C1 segment of cervical spinal cord (tissue), 14 donors: ENCODE results near the gene FAM118A.
"Not testable (repeated sequence)": the region's sequence is repeated elsewhere in the genome, so short reads cannot be mapped to it uniquely, and the experiment has no call there.

ENCODE experiments used
- DNase-seq, 14 donors: peaks; one replicate each; lab custom pipeline; 2025; lab: John Stamatoyannopoulos, UW

FAM118A gene

DNA sequence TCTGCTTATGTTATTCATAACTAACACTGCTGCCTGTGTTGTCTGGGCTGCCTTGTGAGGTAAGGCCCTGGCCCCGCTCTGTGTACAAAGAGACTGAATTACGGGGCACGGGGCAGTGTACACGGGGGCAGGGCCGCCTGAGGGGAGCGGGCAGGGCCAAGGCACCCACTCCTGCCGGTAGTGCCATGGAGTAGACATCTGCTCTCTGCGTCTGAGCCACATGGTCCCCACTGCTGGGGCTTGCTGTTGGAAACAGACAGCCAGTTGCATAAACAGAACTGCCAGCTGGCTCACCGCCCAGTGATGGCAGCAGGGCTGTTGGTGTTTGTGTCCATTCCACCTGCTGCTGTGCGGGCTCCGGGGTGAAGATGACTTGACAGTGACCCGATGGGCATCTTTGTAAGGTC lies 19.8 kb downstream of the FAM118A start:
- DNase-seq, result peak in 12 of 14 donors; percentile 24 to 80 (median 63)

DNA sequence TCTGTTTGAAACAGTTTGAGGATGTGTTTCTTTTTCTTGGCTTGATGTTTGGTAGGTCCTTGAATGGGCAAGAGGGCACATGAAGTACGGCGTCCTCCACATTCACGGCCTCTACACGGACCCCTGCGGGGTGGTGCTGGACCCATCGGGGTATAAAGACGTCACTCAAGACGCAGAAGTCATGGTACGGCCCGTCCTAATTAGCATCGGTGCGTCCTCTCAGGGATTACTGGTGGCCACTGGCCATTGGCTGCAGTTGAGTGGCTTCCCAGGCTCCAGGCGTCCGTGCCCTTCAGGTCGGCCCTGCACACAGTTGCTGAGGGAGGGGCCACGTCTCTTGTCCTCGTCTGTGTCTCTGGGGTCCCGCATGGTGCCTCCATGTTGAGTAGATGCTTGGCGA lies 20.8 kb downstream of the FAM118A start:
- no peak for DNase-seq

GRCh38 chr22:45331486-45331885 lies 21.8 kb downstream of the FAM118A start:
- no peak for DNase-seq

GRCh38 chr22:45332001-45332400 lies 22.3 kb downstream of the FAM118A start:
- DNase-seq, result no peak

DNA sequence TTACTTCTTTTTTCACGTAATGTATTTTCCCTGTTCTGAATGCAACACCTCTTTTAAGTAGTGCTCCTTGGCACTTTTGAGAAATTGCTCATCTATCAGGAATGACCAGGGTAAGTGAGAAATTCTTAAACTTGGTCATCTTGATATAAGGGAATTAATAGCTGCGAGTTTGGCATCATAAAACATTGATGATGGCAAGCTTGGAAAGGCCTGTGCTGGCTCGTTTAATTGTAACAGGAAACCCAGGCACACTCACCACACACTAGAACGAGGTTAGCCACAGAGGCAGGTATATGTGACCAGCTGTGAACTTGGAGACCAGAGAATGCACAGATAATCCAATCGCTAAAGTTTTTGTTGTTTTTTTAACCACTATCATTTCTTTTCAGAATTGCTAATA lies 24.3 kb downstream of the FAM118A start:
- DNase-seq, result no peak

DNA sequence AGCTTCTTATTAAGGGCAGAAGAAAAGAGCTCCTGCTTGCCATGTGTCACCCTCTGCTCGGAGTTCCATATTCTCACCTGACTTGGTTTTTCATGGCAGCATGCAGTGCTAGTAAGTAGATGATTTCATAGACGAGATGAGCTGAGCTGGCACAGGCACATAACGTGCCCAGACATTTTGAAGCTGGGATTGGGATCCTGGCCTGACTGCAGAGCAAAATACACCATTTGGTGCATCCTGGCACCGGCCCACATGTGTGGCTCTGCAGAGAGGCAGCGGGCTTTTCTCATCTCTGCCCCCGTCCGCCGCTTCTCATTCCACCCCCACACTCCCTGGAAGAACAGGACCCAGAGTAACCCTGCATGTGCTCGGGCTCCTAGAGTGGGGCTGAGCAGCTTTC lies 24.8 kb downstream of the FAM118A start:
- DNase-seq, result peak in 2 of 14 donors; percentile 63 to 91

DNA sequence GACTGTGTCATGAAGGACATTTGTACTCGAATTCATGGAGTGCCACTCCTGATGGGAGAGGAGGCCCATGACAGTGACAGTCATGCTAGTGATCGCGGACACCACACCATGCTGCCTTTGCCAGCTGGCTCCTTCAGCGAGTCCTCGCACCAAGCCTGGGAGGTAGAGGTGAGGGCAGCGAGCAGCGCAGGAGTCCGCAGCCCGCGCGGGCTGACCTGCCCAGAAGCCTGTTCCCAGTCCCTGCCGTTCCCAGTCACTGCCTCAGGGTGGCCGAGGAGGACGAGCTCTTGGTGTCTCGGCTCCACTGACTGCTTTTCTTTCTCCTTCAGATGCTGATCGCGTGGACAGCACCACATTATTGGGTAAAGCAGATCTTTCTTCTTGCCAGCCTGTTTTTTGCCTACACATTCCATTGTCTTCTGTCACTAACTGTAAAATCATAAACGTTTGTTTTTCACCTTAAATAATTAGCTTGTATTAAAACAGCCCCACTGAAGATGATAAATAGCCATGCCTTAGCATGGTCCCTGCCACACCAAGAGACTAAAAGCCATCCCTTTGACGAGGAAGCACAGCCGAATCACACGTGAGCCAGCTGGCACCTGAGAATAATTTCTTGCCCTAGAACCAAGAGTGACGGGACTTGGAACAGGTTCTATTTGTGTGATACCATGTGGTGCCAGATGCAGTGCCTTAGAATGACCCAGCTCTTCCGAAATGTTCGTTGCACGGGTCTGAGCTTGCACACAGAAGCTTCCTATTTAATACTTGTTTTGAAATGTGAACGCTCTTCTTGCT lies 25.5 kb downstream of the FAM118A start:
- peak in 4 of 14 donors; percentile 13 to 91 (median 50) for DNase-seq

GRCh38 chr22:45335854-45336522 lies 26.3 kb downstream of the FAM118A start:
- peak in 1 of 14 donors; percentile 39 for DNase-seq

- DNase-seq, result peak in 8 of 14 donors; percentile 9 to 65 (median 36)
These were observed 27.3 kb downstream of the FAM118A start for GRCh38 chr22:45336971-45337431.

DNA sequence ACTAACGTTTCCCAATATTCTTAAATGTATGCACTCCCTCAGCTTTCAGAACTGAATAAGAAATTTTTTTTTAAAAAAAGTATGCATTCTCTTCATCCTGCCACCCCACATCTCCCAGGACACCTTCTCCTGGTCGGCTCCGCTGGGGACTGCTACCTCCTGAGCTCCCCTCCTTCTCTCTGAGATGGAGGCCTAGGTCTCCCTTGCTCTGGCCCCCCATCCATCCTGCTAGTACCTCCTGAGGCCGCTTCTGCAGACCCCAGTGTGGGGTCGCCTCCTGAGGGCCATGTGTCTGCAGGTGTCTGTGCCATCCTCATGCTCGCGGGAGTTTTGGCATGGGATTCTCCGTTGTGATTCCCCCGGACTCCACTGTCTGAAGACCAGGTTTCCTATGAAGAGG lies 27.8 kb downstream of the FAM118A start:
- DNase-seq, result no peak

DNA sequence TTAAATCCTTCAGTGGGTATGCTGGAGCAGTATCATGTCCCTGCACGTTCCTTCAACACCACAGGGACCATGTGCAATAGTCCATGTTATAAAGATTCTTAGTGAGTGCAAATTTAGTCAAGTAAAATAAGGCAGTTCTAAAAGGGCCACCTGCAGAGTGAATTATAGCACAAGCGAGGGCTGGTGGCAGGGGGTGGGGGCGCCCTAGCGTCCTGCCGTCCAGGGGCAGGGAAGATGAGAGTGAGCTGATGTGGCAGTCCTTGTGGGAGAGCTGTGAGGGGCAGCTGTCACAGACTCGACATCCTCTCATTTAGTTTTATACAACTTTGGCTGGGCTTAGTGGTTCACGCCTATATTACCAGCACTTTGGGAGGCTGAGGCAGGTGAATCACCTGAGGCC lies 29.1 kb downstream of the FAM118A start:
- no peak for DNase-seq

DNA sequence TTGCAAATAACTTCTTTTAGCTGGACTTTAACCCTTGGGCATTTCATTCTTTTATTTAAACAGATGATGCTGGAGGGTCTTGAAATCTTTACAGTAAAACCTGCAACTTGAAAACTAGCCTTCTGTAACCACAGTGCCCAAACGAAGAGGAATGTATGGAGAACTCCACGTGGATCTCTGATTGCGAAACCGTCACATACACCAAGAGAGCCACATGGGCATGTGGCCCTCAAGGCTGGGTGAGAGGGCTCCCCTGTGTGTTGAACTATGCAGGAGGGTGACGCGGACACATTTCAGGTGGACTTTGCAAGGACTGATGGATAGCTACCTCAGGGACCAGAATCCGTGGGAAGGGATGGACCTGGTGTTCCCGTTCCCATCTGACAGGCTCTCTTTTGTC lies 30.6 kb downstream of the FAM118A start:
- DNase-seq, result no peak

GRCh38 chr22:45341498-45341897 lies 31.8 kb downstream of the FAM118A start:
- DNase-seq, result no peak

DNA sequence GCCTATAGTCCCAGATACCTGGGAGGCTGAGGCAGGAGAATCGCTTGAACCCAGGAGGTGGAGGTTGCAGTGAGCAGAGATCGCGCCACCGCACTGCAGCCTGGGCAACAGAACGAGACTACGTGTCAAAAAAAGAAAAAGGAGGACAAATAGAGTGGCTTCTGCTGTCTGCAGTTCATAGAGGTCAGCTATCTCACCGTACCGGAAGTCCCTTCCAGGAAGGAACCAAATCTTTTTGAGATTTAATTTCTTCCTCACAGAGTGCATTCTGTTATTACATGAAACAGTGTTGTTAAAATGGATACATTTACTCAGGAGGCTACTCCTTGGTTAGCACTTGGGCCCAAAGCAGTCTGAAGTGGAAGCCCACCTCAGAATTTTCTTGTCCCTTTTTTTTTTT lies 33.4 kb downstream of the FAM118A start:
- no peak for DNase-seq

- no peak for DNase-seq
These were observed 34.6 kb downstream of the FAM118A start for GRCh38 chr22:45344334-45344733.

DNA sequence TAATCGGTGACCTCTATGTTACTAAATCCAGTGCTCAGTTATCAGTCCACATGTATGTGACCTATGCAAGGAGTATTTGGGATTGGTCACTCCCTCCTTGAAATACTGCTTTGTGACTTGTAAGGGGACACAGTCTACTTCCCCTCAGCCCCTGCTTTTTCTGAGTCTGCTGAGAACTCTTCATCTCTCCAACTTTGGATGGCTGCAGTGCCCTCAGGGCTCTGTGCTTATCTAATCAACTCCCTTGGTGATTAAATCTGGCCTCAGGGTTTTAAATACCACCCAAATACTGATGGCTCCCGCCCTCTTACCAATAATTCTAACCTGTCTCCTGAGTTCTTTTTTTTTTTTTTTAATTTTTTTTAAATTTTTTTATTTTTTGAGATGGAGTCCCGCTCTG lies 40.2 kb downstream of the FAM118A start:
- no peak for DNase-seq

- DNase-seq, result no peak
These were observed 42.2 kb downstream of the FAM118A start for GRCh38 chr22:45351956-45352355.

- not testable (repeated sequence) for DNase-seq
These were observed 43.0 kb downstream of the FAM118A start for GRCh38 chr22:45352757-45353156.

DNA sequence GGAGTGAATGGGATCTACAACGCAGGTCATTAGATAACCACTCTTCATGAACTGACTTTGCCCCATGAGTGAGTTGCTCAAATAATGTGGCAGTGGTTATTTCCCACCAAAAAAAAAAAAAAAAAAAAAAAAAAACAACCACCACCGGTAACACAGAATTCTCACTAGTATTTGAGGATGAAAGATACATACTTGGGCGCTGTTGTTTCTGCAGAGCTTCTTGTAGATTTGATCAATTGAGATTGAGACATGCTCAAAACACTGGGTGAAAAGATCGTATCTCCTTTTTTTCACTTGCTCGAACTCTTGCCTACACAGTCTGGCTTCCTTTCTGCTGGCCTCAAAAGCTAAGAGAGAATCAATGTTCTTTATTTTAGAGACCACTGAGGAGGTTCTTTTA lies 44.1 kb downstream of the FAM118A start:
- no peak for DNase-seq

GRCh38 chr22:45357490-45357889 lies 47.8 kb downstream of the FAM118A start:
- no peak for DNase-seq

GRCh38 chr22:45358127-45358526 lies 48.4 kb downstream of the FAM118A start:
- DNase-seq, result no peak

DNA sequence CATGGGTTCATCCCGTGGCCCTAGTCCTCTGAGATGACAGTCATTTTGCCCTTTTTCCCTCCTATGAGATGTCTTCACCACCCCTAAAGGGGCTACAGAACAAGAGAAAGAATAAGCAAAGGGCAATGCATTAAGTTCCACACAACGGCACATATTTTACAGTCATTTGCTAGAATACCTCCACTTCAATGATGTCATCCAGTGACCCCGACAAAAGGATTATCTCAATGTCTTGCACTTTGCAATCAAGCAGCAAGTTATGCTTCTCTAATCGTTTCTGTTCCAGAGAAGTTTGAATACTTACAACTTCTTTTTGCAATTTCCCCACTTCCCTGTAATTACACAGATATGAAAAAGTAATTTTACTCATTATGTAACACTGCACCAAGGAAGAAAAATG lies 49.9 kb downstream of the FAM118A start:
- DNase-seq, result no peak

- DNase-seq, result no peak
These were observed 57.0 kb downstream of the FAM118A start for GRCh38 chr22:45366713-45367112.
